GM12864 (cell line): Measurements from ENCODE around the gene ZBTB48.

Experiments used
- DNase-seq: peaks from one replicate; pipeline ENCODE4 v3.0.0-alpha.2; 2011; ENCODE audit warnings: low read depth
- H3K4me3 ChIP-seq: 2 replicates; pipeline ENCODE4 v1.5.1; 2011; ENCODE audit warnings: mild to moderate bottlenecking, low read depth, low read length, control low read depth
- TF ChIP-seq, protein P1 (sequence below): IDR thresholded peaks from 2 replicates; pipeline ENCODE4 v1.5.1; 2011; ENCODE audit warnings: low read depth, mild to moderate bottlenecking, moderate library complexity, low read length, control low read depth, inconsistent platforms; ENCODE audit errors: missing control alignments

Gene ZBTB48

DNA sequence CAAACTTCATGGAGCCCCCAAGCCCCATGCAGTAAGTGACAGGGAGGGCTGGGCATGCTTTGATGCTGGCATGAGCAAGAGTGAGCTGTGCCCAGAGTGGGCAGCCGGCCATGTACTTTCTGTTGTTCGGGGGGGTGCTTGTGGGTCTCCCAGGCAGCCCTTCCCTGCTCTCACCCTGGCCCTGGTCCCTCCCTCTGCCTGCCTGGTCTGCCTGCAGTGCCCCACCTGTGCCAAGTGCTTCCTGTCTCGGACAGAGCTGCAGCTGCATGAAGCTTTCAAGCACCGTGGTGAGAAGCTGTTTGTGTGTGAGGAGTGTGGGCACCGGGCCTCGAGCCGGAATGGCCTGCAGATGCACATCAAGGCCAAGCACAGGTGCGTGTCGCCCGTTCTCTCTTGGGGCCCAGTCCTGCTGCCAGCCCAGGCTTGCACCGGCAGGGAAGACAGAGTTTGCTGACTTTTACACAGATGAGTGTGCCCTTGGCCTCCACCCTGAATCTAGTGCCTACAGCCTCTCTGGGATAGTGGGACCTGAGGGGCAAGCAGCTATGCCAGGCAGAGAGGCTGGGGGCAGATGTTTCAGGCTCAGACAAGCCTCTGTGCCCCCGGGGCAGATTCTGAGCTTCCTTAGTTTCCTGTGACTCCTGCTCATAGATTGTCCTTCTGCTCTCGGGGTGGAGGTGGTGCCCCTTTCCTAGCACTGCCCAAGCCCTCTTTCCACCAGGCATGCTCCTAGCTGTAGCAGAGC is 7.6 kb downstream of the ZBTB48 start:
- TF ChIP-seq, protein P1, sequence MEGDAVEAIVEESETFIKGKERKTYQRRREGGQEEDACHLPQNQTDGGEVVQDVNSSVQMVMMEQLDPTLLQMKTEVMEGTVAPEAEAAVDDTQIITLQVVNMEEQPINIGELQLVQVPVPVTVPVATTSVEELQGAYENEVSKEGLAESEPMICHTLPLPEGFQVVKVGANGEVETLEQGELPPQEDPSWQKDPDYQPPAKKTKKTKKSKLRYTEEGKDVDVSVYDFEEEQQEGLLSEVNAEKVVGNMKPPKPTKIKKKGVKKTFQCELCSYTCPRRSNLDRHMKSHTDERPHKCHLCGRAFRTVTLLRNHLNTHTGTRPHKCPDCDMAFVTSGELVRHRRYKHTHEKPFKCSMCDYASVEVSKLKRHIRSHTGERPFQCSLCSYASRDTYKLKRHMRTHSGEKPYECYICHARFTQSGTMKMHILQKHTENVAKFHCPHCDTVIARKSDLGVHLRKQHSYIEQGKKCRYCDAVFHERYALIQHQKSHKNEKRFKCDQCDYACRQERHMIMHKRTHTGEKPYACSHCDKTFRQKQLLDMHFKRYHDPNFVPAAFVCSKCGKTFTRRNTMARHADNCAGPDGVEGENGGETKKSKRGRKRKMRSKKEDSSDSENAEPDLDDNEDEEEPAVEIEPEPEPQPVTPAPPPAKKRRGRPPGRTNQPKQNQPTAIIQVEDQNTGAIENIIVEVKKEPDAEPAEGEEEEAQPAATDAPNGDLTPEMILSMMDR = no peak
- H3K4me3 ChIP-seq = no peak overlapping the region
- DNase-seq = no peak

DNA sequence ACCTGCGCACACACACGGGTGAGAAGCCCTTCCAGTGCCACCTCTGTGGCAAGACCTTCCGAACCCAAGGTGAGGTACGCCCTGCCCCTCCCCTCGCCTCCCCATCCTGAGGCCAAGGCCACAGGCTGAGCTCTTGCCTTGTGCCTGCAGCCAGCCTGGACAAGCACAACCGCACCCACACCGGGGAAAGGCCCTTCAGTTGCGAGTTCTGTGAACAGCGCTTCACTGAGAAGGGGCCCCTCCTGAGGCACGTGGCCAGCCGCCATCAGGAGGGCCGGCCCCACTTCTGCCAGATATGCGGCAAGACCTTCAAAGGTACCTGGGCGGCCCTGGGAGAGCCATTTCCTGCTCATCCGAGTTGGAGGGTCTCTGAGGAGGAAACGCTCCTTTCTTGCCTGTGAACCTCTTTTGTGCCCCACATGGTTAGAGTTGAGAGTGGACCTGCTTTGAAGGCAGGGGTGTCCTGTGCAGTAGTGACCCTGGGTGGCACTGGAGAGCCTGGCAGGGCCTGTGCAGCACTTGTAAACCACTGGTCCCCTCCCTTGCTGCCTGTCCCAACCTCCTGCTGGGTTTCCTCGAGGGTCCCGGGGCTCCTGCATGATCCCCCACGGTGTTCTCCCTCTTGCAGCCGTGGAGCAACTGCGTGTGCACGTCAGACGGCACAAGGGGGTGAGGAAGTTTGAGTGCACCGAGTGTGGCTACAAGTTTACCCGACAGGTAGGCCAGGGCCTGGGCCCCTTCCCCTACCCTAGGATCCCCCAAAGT is 8.5 kb downstream of the ZBTB48 start:
- H3K4me3 ChIP-seq = no peak overlapping the region
- DNase-seq = no peak
- TF ChIP-seq, protein P1 = no peak

DNA sequence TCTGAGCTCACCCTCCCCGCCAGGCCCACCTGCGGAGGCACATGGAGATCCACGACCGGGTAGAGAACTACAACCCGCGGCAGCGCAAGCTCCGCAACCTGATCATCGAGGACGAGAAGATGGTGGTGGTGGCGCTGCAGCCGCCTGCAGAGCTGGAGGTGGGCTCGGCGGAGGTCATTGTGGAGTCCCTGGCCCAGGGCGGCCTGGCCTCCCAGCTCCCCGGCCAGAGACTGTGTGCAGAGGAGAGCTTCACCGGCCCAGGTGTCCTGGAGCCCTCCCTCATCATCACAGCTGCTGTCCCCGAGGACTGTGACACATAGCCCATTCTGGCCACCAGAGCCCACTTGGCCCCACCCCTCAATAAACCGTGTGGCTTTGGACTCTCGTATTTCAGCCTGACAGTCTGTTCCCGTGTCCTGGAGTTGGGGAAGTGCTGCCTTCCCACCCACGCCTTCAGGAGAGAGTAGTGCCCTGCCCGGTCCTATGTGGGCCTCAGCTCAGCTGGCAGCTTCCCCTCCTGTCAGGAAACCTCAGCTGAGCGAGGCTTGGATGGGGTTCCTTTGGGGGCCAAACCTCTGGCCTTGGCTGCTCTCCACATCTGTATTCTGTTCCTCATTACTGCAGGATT is 9.2 kb downstream of the ZBTB48 start:
- H3K4me3 ChIP-seq = no peak overlapping the region
- no peak for DNase-seq
- TF ChIP-seq, protein P1 = no peak

DNA sequence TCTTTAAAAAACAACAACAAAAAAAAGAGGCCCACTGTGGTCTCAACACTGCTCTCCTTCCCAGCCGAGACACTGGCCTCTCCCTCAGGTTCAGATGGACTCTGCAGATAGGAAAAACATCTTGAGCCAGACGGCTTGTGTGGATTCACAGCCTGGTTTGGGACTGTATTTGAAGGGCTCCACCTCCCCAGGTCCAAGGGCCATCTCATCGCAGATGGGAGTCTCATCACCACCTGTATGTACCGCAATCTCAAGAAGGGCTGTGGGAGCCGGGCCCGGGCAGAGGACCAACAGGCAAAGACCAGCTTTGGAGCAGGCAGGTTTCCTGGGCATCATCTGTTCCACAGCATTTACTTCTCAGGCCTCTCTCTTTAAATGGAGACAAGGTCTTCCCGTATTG is 10.3 kb downstream of the ZBTB48 start:
- TF ChIP-seq, protein P1 = no peak
- H3K4me3 ChIP-seq = no peak overlapping the region
- DNase-seq = no peak

DNA sequence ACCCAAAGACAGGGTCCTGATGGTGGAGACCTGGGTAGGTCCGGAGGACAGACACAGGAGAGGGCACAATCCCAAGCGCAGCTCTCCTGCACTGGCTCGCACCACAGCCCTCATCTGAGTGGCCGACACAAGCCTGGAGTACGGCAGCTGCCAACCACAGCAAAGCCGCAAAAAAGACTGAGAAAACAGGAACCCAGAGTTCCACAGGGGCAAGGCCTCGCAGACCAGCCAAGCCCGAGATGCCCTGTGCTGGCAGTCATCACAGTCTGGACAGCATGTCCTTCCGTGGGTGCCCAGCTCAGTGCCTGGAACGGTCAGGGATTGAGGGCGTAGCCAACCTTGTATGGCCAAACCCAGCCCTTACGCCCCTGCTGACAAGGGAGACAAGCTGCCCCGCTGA is 11.4 kb downstream of the ZBTB48 start:
- no peak overlapping the region for H3K4me3 ChIP-seq
- no peak for DNase-seq
- TF ChIP-seq, protein P1 = no peak

DNA sequence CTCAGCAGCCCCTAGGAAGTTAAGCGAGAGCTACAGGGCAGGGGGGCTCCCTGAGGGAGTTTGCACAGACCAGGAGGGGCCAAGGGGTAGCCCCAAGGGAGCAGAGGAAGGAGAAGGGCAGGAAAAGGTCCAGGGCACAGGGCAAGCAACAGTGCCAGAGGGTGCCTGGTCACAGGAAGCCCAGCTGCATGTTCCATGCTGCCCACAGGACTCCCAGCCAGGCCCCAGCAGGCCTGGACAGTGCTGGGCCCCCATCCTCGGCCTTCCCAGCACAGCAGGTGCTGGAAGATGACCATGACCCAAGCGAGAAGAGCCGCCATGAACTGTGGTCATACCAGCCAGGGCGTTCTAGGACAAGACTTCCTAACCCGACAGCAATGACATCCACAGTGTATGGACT is 11.8 kb downstream of the ZBTB48 start:
- DNase-seq = no peak
- no peak overlapping the region for H3K4me3 ChIP-seq
- TF ChIP-seq, protein P1 = no peak
